ENCODE results near the gene ZBED4. TPM values are rescaled to one million over a fixed set of nuclear protein-coding genes. Genes with fewer than 3 reads are reported as not detected.

The ZBED4 gene
- total RNA-seq, 1 experiment from 2014 or later, result 15.3 TPM

DNA sequence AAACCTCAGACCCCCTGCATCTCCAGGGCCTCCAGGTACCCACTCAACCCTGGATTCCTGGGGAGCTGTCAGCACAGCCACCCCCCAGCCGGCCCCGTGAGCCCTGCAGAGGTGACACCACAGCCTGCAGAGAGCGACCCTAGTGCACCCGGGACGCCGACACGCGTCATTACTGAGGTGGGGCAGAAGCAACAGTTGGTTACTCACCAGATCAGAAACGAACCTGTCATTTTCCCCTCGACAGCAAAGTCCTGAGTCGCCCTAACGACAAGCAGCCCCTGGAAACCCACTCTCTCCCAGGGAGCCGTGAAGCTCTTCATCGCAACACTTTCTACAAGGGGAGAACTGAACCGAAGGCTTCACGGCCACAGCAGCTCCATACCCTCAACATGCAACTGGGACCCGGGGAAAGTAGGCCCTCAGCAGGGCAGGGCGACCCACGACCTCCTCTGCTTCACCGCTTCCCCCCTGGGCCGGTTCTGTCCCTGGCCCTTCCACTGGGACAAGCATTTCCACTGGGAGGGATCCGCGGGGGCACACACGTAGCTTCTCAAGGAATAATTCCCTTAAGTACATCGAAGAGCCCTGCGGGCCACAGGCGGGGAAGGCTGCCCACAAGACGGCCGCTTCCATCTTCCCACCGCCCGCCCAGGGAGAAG lies 27.6 kb upstream of the ZBED4 start:
- no peak for DNase-seq (ENCODE audit: low spot score)

DNA sequence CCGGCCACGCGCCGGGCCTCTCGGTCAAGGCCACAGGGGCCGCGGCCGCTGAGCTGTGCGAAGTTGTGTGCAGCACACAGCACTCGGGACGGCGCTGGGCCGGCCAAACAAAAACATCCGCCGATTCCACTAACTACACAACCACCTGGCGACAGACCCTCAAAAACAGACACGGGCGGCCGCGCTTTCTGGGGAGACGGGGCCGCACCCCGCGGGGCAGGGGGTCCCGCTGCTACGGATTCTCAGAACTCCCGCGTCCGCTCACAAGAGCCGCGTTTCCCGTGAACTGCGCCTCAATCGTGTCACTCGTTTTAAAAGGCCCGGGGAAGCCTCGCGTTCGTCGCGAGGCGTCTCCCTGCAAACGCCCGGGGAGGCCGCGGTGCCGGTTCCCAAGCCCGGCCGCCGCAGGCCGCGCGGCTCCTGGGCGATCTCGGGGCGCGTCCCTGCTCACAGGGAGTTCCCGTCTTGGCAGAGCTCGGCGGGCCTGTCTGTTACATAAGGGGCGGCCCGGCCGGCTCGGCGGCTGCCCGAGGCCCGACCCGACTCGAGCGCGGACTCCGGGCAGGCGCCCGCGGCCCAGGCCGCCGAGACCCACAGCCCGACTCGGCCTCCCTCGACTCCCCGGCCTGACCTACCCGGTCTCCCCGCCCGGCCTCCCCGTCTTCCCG lies 26.9 kb upstream of the ZBED4 start:
- peak; percentile 19 for DNase-seq (ENCODE audit: low spot score)

DNA sequence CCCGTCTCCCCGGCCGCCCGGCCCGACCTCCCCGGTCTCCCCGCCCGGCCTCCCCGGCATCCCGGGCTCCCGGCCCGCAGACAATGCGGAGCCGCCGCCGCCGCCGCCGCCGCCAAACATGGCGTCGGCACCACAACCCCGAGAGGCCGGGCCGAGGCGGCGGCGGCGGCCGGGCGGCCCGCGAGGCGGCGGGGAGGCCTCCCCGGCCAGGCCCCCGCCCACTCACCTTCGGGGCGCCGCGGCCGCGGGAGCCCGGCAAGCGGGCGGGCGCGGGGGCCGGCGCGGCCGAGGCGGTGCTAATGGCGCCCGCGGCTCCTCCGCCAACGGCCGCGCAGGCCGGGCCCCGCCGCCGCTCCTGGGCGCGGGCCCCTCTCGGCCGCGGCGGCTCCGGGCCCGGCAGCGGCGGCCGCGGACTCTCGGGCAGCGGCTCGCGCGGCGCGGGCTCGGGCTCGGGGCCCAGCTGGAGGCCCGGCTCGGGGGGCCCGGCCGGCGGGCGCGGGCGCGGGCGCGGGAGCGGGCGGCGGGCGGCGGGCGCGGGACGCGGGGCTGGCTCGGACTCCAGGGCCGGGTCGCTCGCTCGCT lies 26.3 kb upstream of the ZBED4 start:
- DNase-seq (ENCODE audit: low spot score), result no peak

DNA sequence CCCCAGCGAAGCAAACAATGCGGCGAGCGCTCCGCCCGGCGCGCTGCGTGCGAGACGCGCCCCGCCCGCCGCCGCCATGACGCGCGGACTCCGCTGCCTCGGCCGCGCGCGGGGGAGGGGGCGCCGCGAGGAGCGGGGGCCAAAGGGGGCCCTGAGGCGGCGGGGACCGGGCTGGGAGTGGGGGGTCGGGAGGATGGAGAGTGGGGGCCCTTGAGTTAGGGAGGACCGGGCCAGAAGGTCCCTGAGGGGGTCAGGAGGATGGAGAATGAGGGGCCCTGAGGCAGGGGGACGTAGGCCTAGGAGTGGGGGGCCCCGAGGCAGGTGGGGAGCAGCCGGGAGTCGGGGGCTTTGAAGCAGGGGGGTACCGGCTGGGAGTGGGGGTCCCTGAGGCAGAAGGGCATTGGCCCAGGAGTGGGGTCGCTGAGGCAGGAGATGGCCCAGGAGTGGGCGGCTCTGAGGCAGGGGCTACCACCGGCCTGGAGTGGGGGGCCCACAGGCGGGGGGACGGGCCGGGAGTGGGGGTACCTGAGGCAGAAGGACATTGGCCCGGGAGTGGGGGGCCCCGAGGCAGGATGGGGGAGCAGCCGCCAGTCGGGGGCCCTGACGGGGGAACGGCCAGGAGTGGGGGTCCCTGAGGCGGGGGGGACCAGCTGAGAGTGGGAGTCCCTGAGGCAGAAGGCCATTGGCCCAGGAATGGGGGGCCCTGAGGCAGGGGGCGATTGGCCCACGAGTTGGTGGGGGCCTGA lies 25.6 kb upstream of the ZBED4 start, which contains the start of gene BRD1:
BRD1 (minus strand) TSS at position 21 of the 746 bp plus-strand sequence. CDS start 3,556 bp downstream, outside the sequence.
- DNase-seq (ENCODE audit: low spot score), result peak; percentile 43

DNA sequence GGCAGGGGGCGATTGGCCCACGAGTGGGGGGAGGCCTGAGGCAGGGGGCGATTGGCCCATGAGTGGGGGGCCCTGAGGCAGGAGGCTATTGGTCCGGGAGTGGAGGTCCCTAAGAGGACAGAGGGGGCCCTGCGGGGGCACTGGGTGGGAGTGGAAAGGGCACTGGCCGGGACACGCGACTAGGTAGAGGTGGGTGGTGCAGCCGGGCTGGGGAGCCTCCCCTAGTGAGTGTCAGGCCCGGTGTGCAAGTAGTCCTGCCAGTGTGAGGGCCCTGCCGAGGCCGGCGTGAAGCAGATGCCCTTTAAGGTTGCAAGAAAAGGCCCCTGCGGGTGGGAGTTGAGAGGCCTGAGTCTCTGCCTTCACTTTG lies 25.1 kb upstream of the ZBED4 start:
- DNase-seq (ENCODE audit: low spot score), result no peak

DNA sequence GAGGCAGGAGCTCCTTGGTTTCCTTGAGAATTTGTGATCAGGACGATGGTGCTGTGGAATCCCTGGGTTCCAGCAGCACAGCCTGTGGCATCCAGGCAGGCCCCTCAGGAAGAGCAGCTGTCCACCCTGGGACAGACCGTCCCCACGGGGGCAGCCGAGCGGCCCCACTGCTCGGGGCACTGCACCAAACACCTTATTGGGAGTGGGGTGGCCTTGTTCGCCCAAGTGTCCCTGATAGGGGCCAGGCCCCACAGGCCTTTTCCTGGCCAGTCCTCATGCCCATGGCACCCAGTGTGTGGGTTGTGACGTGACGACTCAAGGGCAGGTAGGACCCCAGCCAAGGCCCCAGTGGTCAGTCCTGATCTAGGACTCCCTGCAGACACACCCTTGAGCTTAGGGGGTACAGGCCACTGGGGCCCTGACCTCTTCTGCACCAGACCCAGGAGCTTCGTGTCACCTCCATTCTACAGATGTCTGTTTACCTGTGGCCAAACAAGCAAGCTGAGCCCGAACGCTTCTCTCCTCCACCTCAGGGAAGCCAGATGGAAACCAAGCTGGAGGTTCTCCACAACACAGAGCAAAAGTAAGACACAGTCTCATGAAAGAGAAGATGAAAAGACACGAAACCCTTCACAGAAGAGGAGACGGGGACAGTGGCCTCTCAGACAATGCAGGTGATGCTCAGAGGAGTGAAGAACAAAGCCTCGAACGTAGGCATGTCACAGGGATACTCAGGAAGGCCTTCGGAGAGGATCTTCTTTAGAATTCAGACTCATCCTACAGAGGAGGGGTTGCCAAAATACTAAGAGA lies 24.4 kb upstream of the ZBED4 start:
- DNase-seq (ENCODE audit: low spot score), result no peak

DNA sequence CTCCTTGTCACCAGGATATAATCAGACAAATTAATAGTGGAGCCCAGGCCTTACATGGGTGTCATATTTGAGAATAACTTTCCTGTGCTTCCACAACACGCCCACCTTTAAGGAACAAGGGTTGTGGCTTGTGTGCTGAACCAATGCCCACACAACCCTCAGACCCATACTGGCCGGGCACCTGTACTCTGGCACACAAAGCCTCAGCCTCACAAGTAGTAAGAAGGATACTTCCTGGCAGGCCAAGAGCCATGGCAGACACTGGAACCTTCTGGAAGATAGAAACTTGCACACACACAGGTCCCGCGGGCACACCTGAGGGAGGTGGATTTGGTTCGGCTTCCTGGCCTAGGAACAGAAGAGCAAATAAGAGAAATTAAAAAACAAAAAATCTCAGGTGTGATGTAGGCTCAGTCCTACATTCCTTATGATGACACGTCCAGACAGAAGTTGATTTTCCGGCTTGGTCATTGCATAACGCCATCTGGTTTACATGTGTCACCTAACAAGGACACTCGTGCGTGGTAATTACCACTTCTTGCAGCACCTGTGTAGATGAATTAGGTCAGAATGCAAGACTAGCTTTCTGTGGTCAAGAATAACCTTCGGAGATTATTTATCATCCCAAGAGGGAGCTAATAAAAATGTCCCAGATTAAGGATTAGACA lies 20.2 kb upstream of the ZBED4 start:
- peak; percentile 84 for DNase-seq (ENCODE audit: low spot score)

DNA sequence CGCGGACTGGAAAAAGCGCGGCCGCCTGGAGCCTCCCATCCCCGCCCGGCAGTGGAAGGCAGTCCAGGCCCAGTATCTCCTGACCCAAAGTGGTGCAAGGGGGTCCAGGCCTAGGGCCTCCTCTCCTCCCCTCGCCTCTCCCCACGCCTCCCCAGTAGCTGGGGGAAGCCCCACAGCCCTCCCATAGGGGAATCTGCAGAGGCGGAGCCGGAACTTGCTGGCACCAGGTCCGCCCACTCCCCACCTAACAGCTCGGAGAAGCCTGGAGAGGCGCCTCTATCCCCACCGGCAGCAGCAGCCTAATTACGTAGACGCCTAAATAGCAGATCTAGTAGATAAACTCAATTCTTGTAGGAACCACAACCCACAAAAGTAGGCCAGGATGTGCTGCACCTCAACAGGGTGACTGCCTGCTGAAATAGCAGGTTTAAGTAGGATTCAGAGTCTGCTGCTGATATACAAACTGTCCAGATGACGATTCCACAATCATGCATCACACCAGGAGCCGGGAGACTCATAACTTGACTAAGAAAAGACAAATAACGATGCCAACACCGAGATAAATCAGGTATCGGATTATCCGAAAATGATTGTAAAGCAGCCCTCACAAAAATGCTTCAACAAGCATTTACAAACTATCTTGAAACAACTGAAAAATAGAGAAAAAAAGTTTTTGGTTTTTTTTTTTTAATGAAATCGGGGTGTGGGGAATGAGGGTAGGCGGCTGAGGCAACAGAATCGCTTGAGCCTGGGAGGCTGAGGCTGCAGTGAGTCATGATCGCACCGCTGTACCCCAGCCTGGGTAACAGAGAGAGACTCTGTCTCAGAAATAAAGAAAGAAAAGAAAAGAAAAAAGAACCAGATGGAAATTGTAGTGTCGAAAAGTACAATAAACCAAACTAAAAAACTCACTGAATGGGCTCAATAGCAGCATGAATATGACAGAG lies 14.6 kb upstream of the ZBED4 start:
- no peak for DNase-seq (ENCODE audit: low spot score)

DNA sequence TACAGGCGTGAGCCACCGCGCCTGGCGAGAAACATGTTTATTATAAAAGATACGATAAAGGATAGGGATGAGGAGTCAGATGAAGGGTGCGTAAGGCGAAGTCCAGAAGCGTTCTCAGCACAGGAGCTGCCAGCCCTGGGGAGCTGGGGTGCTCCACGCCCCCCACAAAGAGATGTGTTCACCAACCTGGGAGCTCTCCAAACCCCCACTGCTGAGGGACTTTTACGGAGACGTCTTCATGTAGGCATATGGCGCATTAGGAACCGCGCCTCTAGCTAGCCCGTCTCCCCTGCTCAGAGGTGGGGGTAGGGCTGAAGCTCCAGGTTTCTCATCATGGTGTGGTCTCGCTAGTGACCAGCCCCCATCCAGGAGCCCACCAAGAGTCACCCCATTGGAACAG lies 8.4 kb upstream of the ZBED4 start:
- no peak for DNase-seq (ENCODE audit: low spot score)

DNA sequence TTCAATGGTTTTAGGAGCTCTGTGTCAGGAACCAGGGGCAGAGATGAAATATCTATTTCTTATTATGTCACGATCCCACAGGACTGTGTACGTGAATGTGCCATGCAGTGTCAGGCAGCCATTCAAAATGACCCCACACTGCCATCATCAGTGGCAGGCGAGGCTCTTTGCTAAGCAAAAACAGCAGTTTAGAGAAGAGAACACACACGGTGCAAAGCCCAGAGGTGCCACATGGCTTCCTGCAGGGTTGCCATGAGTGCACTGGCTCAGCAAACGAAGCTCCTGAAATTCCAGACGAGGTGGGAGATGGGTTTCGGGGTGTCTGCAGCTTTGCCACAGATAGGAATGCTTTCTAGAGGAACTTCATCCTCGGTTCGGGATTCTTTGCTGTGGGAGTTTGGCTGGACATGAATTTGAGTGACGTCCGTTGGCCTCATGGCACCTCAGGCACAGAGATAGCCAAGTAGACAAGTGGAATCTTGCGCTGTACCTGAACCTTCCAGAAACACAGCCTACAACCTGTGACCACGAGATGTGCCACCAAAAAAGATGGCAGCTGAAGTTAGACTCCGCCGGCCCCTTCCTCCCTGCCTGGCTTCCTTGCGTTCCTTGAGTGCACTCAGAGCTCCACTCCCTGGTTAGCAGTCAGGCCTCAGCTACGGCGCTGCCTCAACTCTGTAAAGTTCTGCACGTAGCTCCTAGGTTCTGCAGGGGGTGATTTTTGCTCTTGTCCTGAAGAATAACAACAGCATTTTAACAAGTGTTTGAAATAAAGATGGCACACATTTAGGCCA lies 7.8 kb upstream of the ZBED4 start:
- DNase-seq (ENCODE audit: low spot score), result no peak

DNA sequence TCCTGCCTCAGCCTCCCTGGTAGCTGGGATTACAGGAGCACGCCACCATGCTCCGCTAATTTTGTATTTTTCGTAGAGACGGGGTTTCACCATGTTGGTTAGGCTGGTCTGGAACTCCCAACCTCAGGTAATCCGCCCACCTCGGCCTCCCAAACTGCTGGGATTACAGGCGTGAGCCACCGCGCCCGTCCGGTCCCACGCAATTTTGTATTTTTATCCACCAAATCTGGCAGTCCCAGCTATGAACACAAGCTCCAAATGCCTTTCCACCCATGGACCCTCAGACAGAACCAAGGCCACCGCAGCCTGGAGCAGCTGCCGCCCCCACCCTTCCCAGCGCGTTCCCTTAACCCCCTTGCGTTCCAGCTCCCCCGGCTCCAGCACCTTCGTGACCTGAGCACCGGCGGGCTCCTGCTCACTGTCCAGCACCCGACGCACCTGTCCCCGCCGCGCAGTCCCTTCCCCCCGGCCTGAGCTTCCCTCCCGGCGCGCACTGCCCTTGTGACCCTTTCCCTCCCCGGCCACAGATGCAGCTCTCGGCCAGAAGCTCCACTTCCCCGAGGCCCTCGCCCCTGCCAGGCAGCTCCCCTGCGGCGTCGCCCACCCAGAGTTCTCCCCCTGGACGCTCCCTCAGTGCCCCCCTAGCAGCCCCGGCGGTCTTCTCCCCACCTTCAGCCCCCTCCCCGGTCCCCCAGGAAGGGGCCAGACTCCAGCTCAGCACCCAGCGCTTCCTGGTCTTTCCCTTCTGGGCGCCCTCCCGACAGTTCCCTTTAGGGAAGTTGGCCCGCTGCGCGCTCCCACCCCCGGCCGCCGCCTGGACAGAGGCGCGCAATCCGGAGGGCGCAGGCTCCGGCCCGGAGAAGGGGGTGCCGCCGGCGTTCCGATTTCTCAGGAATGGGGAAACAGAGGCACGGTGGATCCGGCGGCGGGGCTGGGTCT lies 5.6 kb upstream of the ZBED4 start:
- no peak for DNase-seq (ENCODE audit: low spot score)

DNA sequence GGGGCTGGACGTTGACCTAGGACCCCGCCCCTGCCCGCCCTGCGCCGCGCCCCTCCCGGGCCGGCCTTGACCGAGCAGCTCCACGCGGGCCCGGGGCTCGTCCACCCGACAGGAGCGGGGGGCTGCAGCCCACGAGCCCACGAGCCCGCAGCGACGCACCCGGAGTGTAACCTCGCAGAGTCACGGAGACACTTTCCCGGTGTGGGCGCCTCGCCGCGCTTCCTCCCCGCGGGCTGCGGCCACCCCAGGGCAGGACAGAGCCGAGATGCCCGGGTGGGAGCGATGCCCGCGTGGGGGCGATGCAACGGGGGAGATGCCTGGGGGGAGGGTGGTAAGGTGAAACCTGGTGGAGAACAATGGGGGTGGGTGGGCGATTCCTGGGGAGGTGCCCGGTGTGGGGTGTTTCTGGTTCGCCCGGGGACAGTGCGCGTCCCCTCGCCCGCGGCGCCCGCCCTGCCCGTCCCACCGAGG lies 4.9 kb upstream of the ZBED4 start:
- no peak for DNase-seq (ENCODE audit: low spot score)

DNA sequence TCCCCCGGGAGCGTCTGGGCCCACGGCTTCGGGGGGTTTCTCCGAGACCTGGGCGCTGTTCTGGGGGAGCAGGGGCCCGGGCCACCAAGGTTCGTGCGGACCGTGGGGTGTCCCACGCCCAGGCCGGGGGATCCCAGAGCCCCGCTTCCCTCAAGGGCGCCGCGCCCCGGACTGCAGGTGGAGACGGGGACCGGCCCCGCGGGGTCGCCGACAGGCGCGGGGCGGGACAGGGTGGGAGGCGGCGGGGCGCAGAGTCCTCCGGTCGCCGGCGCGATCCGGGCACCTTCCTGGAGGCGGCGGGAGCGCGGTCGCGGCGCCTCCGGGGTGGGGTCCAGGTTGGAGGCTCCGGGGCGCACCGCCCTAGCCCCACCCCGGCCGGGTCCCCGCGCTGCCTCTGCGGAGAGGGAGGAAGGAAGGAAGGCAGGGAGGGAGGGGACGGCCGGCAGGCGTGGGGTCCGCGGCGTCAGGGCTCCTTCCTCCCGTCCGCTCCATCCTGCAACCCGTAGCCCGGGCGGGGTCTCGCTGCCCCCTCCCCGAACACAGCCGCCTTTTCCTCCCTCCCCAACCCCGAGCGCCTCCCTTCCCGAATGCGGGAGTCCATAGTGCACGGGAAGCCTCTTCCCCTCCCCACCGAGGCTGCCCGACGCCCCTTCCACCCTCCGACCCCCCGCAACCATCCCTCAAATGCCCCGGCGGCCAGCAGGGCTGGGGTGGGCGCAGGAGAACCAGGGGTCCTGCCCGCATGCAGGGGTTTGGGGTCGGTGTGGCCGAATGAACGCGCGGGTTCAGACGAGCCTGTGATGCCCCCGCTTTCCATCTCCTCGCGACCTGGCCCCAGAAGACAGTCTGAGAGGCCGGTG lies 4.3 kb upstream of the ZBED4 start:
- DNase-seq (ENCODE audit: low spot score), result no peak

DNA sequence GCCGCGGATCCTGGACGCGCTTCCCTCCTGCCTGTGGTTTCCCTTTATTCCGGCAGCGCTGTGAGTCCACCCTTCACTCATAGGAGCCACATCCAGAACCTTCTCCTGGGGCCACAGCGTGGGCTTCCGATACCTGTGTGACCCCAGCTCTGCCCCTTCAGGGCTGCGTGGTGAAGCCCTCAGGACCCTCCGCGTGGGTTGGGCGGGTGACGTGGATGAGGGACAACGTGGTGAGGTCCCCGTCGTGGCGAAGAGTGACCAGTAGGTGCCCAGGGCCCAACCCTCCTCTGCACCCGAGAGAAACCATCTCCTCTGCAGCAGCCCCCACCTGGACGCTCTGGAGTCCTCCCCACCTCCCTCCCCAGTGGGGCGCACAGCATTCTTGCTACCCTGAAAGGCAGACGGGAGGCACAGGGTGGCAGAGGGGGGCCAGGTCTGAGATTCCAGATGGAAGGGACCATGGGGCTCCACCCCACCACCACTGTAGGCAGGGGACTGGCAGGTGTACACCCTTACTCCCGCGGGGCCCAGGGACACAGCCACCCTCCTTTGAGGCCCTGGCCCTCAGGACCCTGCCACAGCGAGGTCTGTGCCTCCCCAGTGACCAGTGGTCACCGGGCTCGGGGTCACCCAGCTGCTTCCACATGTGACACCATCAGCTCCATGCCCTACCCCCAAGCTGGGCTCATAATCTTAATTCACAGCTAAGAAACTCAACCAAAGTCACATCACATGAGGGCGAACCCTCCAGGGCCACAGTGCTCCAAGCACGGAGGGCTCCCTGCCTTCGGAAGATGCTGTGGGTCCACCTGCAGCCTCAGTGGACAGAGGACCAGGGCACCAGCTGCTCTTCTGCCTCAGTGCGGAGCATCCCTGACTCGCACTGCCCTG lies 3.4 kb upstream of the ZBED4 start:
- no peak for DNase-seq (ENCODE audit: low spot score)

DNA sequence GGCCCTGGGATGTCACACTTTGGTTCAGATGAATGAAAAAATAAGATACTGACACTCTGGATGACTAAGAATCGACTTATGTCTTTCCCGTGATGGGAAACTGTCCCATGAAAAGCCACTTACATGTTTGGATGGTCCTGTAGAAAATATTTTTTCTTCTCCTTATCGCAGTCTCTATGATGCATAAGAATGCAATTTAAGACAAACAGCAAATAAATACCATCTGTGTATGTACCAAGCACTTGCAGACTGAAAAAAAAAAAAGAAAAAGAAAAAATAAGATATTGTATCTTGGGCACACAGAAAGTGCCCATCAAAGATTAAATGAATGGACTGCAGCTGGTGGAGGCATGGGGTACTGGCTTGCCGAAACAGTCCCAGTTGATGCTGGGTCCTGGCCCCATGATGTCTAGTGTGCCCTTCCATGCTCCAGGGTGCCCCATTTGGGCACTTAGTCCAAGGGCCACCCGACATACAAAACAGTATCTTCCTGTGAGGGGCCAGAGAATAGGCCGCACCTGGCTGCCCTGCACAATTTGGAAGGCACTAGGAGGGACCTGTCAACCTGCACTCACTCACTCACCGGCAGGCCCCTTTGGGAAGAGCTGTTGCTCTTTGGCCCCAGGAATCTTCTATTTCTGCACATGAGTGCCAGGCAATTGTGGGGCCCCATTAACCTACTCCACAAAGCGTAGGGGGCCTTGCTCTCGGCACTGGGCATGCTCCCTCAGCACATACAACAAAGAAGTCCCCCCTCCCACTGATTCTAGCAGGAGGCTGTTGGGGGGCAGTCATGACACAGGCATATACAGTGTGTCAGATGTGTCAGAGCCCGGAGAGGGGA lies 2.5 kb upstream of the ZBED4 start:
- DNase-seq (ENCODE audit: low spot score), result no peak
